A549 (cell line): ENCODE data around the gene SLC38A10. TPM values are rescaled to one million over a fixed set of nuclear protein-coding genes. Genes with fewer than 3 reads are reported as not detected.
"Not testable (repeated sequence)": the region's sequence is repeated elsewhere in the genome, so short reads cannot be mapped to it uniquely, and the experiment has no call there.

ENCODE experiments used
- ATAC-seq, 2 experiments: fragments of 200-7000 bp in 1 of 2; fragments of >200 bp in 1 of 2; cut with Nextera tagmentation in 1 of 2; cut with Tn5 transposase in 1 of 2; 3 replicates each; pipeline versions ENCODE4 v1.8.0 to v1.9.1; 2018 to 2020; ENCODE audit warnings: mild to moderate bottlenecking in 1 of 2, moderate library complexity in 1 of 2
- CTCF ChIA-PET: fragments of 300-600 bp; sonication (Branson Sonifier 250); formaldehyde crosslinking; extraction: SDS; loops from one replicate; lab custom pipeline; 2021; ENCODE audit warnings: antibody characterized with exemption, inconsistent platforms; lab: Yijun Ruan, JAX
- POLR2A ChIA-PET: fragments of 350-600 bp; formaldehyde crosslinking; extraction: SDS; loops from one replicate; lab custom pipeline; 2021; ENCODE audit warnings: antibody characterized with exemption, inconsistent platforms; lab: Yijun Ruan, JAX
- DNase-seq, 2 experiments: peaks; one replicate each; pipeline versions ENCODE4 v3.0.0 to v3.0.0-alpha.2; 2011 to 2016; ENCODE audit warnings: low read depth in 1 of 2, low spot score in 1 of 2
- FAIRE-seq: peaks from 2 replicates; lab custom pipeline; 2011; peaks lifted over from hg19 to GRCh38; lab: Jason Lieb, UNC
- H3K27ac ChIP-seq, 2 experiments: fragments of >200 bp; sonication (Bioruptor Twin); formaldehyde crosslinking; 3 replicates each; pipeline ENCODE4 v1.5.1; 2016 to 2017
- H3K4me1 ChIP-seq: fragments of >200 bp; sonication (Bioruptor Twin); formaldehyde crosslinking; 3 replicates; pipeline ENCODE4 v1.6.1; 2016
- H3K4me2 ChIP-seq: fragments of >200 bp; sonication (Bioruptor Twin); formaldehyde crosslinking; 3 replicates; pipeline ENCODE4 v1.6.1; 2016
- H3K4me3 ChIP-seq: fragments of >200 bp; sonication (Bioruptor Twin); formaldehyde crosslinking; 3 replicates; pipeline ENCODE4 v1.5.1; 2016
- H3K9me3 ChIP-seq: fragments of >200 bp; sonication (Bioruptor Twin); formaldehyde crosslinking; 3 replicates; pipeline ENCODE4 v1.6.1; 2016
- CEBPB ChIP-seq, 2 experiments: fragments of >200 bp in 1 of 2; sonication (Bioruptor Twin) in 1 of 2; formaldehyde crosslinking in 1 of 2; IDR thresholded peaks; 2 replicates each; pipeline ENCODE4 v1.6.1; 2012 to 2016
- CHD4 ChIP-seq: fragments of 200-600 bp; sonication (generic); IDR thresholded peaks from 2 replicates; pipeline ENCODE4 v1.6.1; 2016; ENCODE audit warnings: antibody characterized with exemption, mild to moderate bottlenecking, borderline replicate concordance
- EHMT2 ChIP-seq: fragments of 200-600 bp; sonication (generic); IDR thresholded peaks from 2 replicates; pipeline ENCODE4 v1.6.1; 2016; ENCODE audit warnings: antibody characterized with exemption, low read depth, mild to moderate bottlenecking, moderate library complexity
- ELK1 ChIP-seq: fragments of 150-350 bp; IDR thresholded peaks from 2 replicates; pipeline ENCODE4 v1.6.1; 2014; ENCODE audit warnings: low read depth, mild to moderate bottlenecking, low read length
- FOSB ChIP-seq: fragments of 250-450 bp; sonication (Bioruptor Pico); IDR thresholded peaks from 2 replicates; pipeline ENCODE4 v1.5.0; 2020; ENCODE audit warnings: mild to moderate bottlenecking, moderate library complexity
- FOSL2 ChIP-seq, 2 experiments: fragments of 450-650 bp in 1 of 2; fragments of >200 bp in 1 of 2; sonication (Bioruptor Twin) in 1 of 2; formaldehyde crosslinking; IDR thresholded peaks; 2 replicates each; pipeline versions ENCODE4 v1.5.0 to v1.6.1; 2016 to 2020; ENCODE audit warnings: mild to moderate bottlenecking in 1 of 2, moderate library complexity in 1 of 2
- NPAS2 ChIP-seq: fragments of 250-450 bp; sonication (Bioruptor Pico); IDR thresholded peaks from 2 replicates; pipeline ENCODE4 v1.8.0; 2022; ENCODE audit warnings: mild to moderate bottlenecking, moderate library complexity, borderline replicate concordance
- NR3C1 ChIP-seq: fragments of >200 bp; sonication (Bioruptor Twin); formaldehyde crosslinking; IDR thresholded peaks from 3 replicates; pipeline ENCODE4 v1.6.1; 2017
- RARB ChIP-seq: fragments of 250-450 bp; sonication (Bioruptor Pico); IDR thresholded peaks from 2 replicates; pipeline ENCODE4 v1.8.0; 2021; ENCODE audit warnings: mild to moderate bottlenecking, moderate library complexity
- RNF2 ChIP-seq: fragments of 200-600 bp; sonication (generic); IDR thresholded peaks from 2 replicates; pipeline ENCODE4 v1.6.1; 2016; ENCODE audit warnings: low read depth, mild to moderate bottlenecking, antibody characterized with exemption, moderate library complexity, borderline replicate concordance
- ZNF302 ChIP-seq: fragments of 250-450 bp; sonication (Bioruptor Pico); IDR thresholded peaks from 2 replicates; pipeline ENCODE4 v1.9.0; 2021; ENCODE audit warnings: inconsistent platforms, mild to moderate bottlenecking, moderate library complexity
- WGBS: methylation state at CpG from one replicate; pipeline ENCODE4 v1.1.6; 2017; ENCODE audit errors: missing lambda C conversion rate; 5-methylcytosine and 5-hydroxymethylcytosine counted together
- polyA plus RNA-seq, 4 experiments: library from polyadenylated mRNA; depleted of rRNA in 3 of 4; stranded (reverse); fragments of >200 nt; fragmentation: RNase III in 1 of 4; extraction: RNeasy Plus Mini Kit Qiagen cat#74134 plus additional on column Dnase treatment in 1 of 4; gene quantifications; 2 replicates in 3 of 4; 3 replicates in 1 of 4; pipeline ENCODE4 v1.2.3, GENCODE V29; 2011 to 2017
- TF ChIP-seq, protein P1 (sequence below): IDR thresholded peaks from 2 replicates; pipeline ENCODE4 v1.6.1; 2012; ENCODE audit warnings: low read depth, borderline replicate concordance

SLC38A10 gene
- polyA plus RNA-seq, 2 of the 4 experiments (the other 2 are of a cell fraction), result 35.8 to 67.4 TPM

DNA sequence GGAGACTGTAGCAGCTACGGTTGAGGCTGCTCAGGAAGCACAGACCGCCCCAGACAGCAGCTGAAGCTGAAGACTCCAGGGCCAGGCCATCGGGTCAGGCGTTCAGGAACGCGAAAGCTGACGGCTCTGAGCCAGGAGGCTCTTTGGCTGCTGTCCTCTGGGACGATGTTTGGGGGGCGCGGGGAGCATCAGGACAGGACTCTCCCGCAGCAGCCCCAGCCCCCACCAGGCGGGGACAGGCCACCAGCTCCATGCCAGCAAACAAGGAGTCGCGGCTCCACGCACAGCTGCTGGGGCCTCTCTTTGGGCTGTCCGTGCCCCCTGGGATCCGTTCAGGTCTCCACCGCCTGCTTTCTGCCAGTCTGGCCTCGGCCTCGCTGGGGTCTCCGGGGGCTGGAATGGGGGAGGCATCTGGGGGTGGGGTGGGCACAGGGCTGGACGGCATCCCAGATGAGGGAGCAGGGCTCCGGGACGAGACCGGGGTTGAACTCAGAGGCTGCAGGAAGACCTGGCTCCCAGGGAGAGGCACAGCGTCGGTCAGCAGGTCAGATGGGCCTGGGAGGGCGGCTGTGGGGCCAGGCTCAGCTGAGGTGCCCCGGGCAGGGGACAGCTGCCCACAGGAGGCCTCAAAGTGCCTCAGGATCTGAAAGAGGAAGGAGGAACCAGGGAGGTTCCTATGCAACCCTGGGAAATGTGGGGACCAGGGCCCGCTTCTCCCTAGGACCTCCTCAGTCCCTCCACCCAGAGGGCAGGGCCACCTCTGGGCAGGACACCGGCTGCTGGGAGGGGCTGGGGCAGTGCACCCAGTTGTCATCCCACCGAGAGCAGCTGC is 66.1 kb downstream of the SLC38A10 start:
- WGBS, result 91% methylated on average over 28 of the region's 32 CpGs
- no peak overlapping the region for H3K4me3 ChIP-seq
- no peaks in the 10 kb centered on the region for H3K4me1 ChIP-seq
- CTCF ChIA-PET, result interaction anchor here (0.6 to 13.0 kb wide), 13 partner anchors 9 to 1724 kb away, joined by 3 to 153 read pairs (median 4); partner anchors contain the start of genes NDUFAF8 and TEPSIN
- POLR2A ChIA-PET, result no interaction called here
- TF ChIP-seq FOSL2 (IDR thresholded peaks at IDR 0.05) (no peak), FOSL2 (CRISPR knock-in tag; IDR thresholded peaks at IDR 0.05) (no peak), FOSB (no peak), NR3C1 (no peak), CHD4 (no peak), NPAS2 (CRISPR knock-in tag) (no peak), RNF2 (no peak), RARB (CRISPR knock-in tag) (no peak), ELK1 (no peak)
- TF ChIP-seq, protein P1, sequence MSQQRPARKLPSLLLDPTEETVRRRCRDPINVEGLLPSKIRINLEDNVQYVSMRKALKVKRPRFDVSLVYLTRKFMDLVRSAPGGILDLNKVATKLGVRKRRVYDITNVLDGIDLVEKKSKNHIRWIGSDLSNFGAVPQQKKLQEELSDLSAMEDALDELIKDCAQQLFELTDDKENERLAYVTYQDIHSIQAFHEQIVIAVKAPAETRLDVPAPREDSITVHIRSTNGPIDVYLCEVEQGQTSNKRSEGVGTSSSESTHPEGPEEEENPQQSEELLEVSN, result no peak
- DNase-seq (no peak), FAIRE-seq (no peak), ATAC-seq (no peak)
- peaks cover 8% of the 10 kb centered on the region; the same call in 2 of the 3 replicates for H3K9me3 ChIP-seq
- no peak overlapping the region for H3K4me2 ChIP-seq
- no peak overlapping the region for H3K27ac ChIP-seq

- ATAC-seq, result no peak
- CTCF ChIA-PET, result interaction anchor here (0.6 to 13.0 kb wide), 5 partner anchors 9 to 1724 kb away, joined by 3 to 153 read pairs (median 4); no protein-coding TSS in a partner anchor
- WGBS, result 80% methylated on average over 9 of the region's 9 CpGs
- no peak overlapping the region for H3K27ac ChIP-seq
- H3K4me1 ChIP-seq, result 0 out of 3 replicates have a peak, but pooled peaks cover 3% of the 10 kb centered on the region
- TF ChIP-seq CEBPB (IDR thresholded peaks at IDR 0.05), result no peak
- TF ChIP-seq EHMT2, result no peak
- TF ChIP-seq ELK1, result no peak
- peaks cover 8% of the 10 kb centered on the region; the same call in 2 of the 3 replicates for H3K9me3 ChIP-seq
- no peak overlapping the region for H3K4me3 ChIP-seq
- FAIRE-seq, result no peak
- POLR2A ChIA-PET, result no interaction called here
- H3K4me2 ChIP-seq, result no peak overlapping the region
- no peak for DNase-seq
These were observed 66.7 kb downstream of the SLC38A10 start for GRCh38 chr17:81228420-81228819.

GRCh38 chr17:81227630-81228029 is 67.5 kb downstream of the SLC38A10 start:
- H3K4me2 ChIP-seq, ATAC-seq, H3K4me3 ChIP-seq, POLR2A ChIA-PET, FAIRE-seq, DNase-seq, H3K9me3 ChIP-seq, H3K27ac ChIP-seq, H3K4me1 ChIP-seq: not testable (repeated sequence)
- CTCF ChIA-PET, result interaction anchor here (0.9 to 1.6 kb wide), 4 partner anchors 10 to 85 kb away, joined by 3 to 6 read pairs (median 3); no protein-coding TSS in a partner anchor
- WGBS, result 88% methylated on average over 2 of the region's 2 CpGs

GRCh38 chr17:81223762-81224130 is 71.4 kb downstream of the SLC38A10 start:
- WGBS, result 98% methylated on average over 11 of the region's 11 CpGs
- peak overlapping the region; percentile 33; the same call in 2 of the 3 replicates for H3K4me3 ChIP-seq
- peak overlapping the region; percentile 59 to 86 for H3K27ac ChIP-seq
- no peak for TF ChIP-seq ZNF302
- TF ChIP-seq, all 56 proteins: peak for 0
- CTCF ChIA-PET, result no interaction called here
- no peak for DNase-seq
- ATAC-seq, result no peak
- H3K4me1 ChIP-seq, result peaks cover 9% of the 10 kb centered on the region
- POLR2A ChIA-PET, result no interaction called here
- peak overlapping the region; percentile 76 for H3K4me2 ChIP-seq
- FAIRE-seq, result no peak
- peaks cover 8% of the 10 kb centered on the region; the same call in 2 of the 3 replicates for H3K9me3 ChIP-seq
